Measurements from ENCODE around the gene GNPTAB. TPM values are rescaled to one million over a fixed set of nuclear protein-coding genes. Genes with fewer than 3 reads are reported as not detected.

GNPTAB gene
- total RNA-seq, 4 donors from 2014 or later, result 10.7 to 30.3 (median 16.2) TPM

GRCh38 chr12:101777485-101777884, 53.3 kb downstream of the GNPTAB start:
- ATAC-seq (peak in 1 of 2 donors; percentile 16), DNase-seq (no peak)
- Histone ChIP-seq H3K27ac (peak overlapping the region; percentile 51 to 83 (median 66)), H3K4me3 (no peak overlapping the region), H3K36me3 (no peaks in the 10 kb centered on the region), H3K9me3 (no peaks in the 10 kb centered on the region), H3K27me3 (no peaks in the 10 kb centered on the region), H3K4me1 (peaks cover 14 to 27% of the 10 kb centered on the region in 2 donors)
- TF ChIP-seq POLR2A (IDR thresholded peaks at IDR 0.05) (no peak), CTCF (IDR thresholded peaks at IDR 0.05 in 4 of 5, conservative IDR thresholded peaks at IDR 0.05 in 1 of 5) (no peak)
- intact Hi-C loops (cut with DNase I; ENCODE audit: low total_unique reads) (no loop called here), in situ Hi-C loops (cut with MboI; ENCODE audit: low sequenced_read_pairs in 4 of 4) (loop anchor here in 2 of 4 donors (5.0 kb wide), 2 partner anchors 55 to 65 kb away; partner anchors contain the start of gene GNPTAB (in 1 of the 2))

GRCh38 chr12:101775816-101776215, 54.9 kb downstream of the GNPTAB start:
- H3K4me1 ChIP-seq, result peaks cover 12 to 25% of the 10 kb centered on the region in 2 donors
- H3K27ac ChIP-seq, result no peak overlapping the region
- ATAC-seq (no peak), DNase-seq (no peak)
- no peaks in the 10 kb centered on the region for H3K27me3 ChIP-seq
- intact Hi-C loops (cut with DNase I; ENCODE audit: low total_unique reads), result no loop called here
- H3K36me3 ChIP-seq, result no peaks in the 10 kb centered on the region
- H3K9me3 ChIP-seq, result no peaks in the 10 kb centered on the region
- no peak overlapping the region for H3K4me3 ChIP-seq
- no peak for TF ChIP-seq CTCF (IDR thresholded peaks at IDR 0.05 in 4 of 5, conservative IDR thresholded peaks at IDR 0.05 in 1 of 5)
- TF ChIP-seq POLR2A (IDR thresholded peaks at IDR 0.05), result no peak
- in situ Hi-C loops (cut with MboI; ENCODE audit: low sequenced_read_pairs in 4 of 4), result loop anchor here in 2 of 4 donors (5.0 kb wide), 2 partner anchors 56 to 66 kb away; partner anchors contain the start of gene GNPTAB (in 1 of the 2)

- in situ Hi-C loops (cut with MboI; ENCODE audit: low sequenced_read_pairs in 4 of 4), result loop anchor here in 1 of 4 donors (25.0 kb wide), 1 partner anchor 361 kb away; the partner anchor contains the start of gene ARL1
- TF ChIP-seq CTCF (IDR thresholded peaks at IDR 0.05 in 4 of 5, conservative IDR thresholded peaks at IDR 0.05 in 1 of 5), result peak; percentile 89 to 94 (median 91)
- no peak for TF ChIP-seq POLR2A (IDR thresholded peaks at IDR 0.05)
- Histone ChIP-seq H3K27ac (peak overlapping the region in 1 of 4 donors; percentile 3), H3K4me3 (no peak overlapping the region), H3K4me1 (peaks cover 12 to 22% of the 10 kb centered on the region in 2 donors), H3K27me3 (no peaks in the 10 kb centered on the region), H3K9me3 (no peaks in the 10 kb centered on the region), H3K36me3 (peaks cover 0 to 20% of the 10 kb centered on the region in 2 donors)
- ATAC-seq, result peak; percentile 81 to 86
- intact Hi-C loops (cut with DNase I; ENCODE audit: low total_unique reads), result loop anchor here (1.0 kb wide), 2 partner anchors 58 to 66 kb away; no protein-coding TSS in a partner anchor
- DNase-seq, result peak; percentile 30 to 55
These were observed 57.1 kb downstream of the GNPTAB start for GRCh38 chr12:101773650-101774162.

GRCh38 chr12:101772012-101772775, 58.6 kb downstream of the GNPTAB start:
- Histone ChIP-seq H3K27me3 (no peaks in the 10 kb centered on the region), H3K4me3 (no peak overlapping the region), H3K9me3 (no peaks in the 10 kb centered on the region), H3K27ac (no peak overlapping the region), H3K4me1 (peaks cover 0 to 7% of the 10 kb centered on the region in 2 donors), H3K36me3 (peaks cover 0 to 29% of the 10 kb centered on the region in 2 donors)
- intact Hi-C loops (cut with DNase I; ENCODE audit: low total_unique reads) (no loop called here), in situ Hi-C loops (cut with MboI; ENCODE audit: low sequenced_read_pairs in 4 of 4) (loop anchor here in 1 of 4 donors (25.0 kb wide), 1 partner anchor 360 kb away; the partner anchor contains the start of gene ARL1)
- no peak for DNase-seq
- no peak for TF ChIP-seq POLR2A (IDR thresholded peaks at IDR 0.05)
- no peak for TF ChIP-seq CTCF (IDR thresholded peaks at IDR 0.05 in 4 of 5, conservative IDR thresholded peaks at IDR 0.05 in 1 of 5)
- ATAC-seq, result no peak

Data from gastrocnemius medialis (tissue), 4 donors.